Astrocyte of the spinal cord (primary cell): ENCODE measurements around the gene ARHGEF16.

Experiments used
- DNase-seq: peaks from one replicate; pipeline ENCODE4 v3.0.0; 2011; ENCODE audit warnings: low read depth, low spot score
- H3K4me3 ChIP-seq: 2 replicates; pipeline ENCODE4 v1.5.1; 2011; ENCODE audit warnings: low read depth, mild to moderate bottlenecking, low read length, moderate library complexity
- CTCF ChIP-seq: IDR thresholded peaks from 2 replicates; pipeline ENCODE4 v1.5.1; 2012; ENCODE audit warnings: low read depth, mild to moderate bottlenecking, low read length, inconsistent platforms
- in situ Hi-C: cut with HindIII; loops from 2 replicates; pipeline ENCODE4 v1.10.0; 2017; ENCODE audit warnings: low sequenced_read_pairs

The ARHGEF16 gene

DNA sequence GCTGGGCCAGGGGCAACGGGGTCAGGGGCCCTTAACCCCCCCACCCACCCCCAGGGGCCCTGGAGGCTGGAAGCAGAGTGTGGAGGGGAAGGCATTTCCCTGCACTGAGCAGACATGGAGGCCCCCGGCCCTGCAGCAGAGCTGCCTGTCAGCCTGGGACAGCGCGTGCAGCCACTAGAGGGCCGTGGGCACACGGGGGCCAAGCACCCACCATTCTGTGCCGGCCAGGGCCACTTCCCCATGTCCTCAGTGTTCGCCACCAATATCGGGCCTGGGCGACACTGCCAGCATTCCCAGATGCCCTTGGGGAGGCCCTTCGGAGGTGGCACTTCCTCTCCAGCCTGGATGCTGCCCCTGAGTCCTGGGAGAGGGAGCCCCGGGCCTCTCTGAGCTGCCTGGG lies 23.2 kb upstream of the ARHGEF16 start:
- DNase-seq, result no peak
- in situ Hi-C loops, result no loop called here
- TF ChIP-seq CTCF, result peak; percentile 40

GRCh38 chr1:3431686-3432085 lies 22.8 kb upstream of the ARHGEF16 start:
- in situ Hi-C loops, result no loop called here

More for the DNA sequence above, 23.2 kb upstream of the ARHGEF16 start:
- H3K4me3 ChIP-seq, result no peak overlapping the region

DNA sequence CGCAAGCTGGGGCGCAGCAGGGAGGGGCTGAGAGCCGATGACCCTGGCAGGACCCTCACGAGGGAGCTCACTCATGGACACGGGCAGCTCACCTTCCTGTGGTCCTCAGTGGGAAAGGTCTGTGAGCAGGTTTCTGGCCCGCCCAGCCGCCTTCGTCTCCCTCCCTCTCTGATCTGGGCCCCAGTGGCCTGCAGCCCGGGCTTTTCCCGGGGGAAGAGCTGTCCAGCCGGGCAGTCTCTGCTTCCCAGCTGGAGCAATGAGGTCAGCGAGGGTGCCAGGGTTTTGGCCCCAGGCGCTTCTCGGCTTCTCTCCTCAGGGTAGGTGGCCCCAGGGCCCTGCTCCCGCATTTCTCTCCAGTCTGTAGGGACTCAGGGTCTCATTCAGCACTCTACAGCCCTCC lies 22.2 kb upstream of the ARHGEF16 start:
- DNase-seq, result no peak
- no peak overlapping the region for H3K4me3 ChIP-seq
- in situ Hi-C loops, result no loop called here
- no peak for TF ChIP-seq CTCF

More at GRCh38 chr1:3431686-3432085, 22.8 kb upstream of the ARHGEF16 start:
- no peak for DNase-seq
- TF ChIP-seq CTCF, result no peak
- H3K4me3 ChIP-seq, result no peak overlapping the region

DNA sequence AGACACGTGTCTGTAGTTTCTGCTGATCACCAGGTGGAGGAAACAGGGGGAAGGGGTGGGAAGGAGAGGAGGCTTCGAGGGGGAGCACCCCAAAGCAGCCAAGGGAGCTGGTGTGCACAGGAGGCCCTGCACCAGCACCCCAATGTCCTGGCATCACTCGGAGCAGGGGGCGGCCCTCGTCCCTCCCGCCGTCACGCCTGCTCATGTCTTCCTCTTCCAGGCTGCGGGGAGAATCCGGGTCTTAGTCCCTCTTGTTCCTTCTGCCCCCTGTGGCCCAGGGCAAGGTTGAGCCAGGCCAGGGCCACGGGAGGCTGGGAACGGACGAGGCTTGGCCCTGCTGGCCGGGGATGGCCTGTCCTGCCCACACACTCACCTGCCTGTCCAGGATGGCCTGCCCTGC lies 21.4 kb upstream of the ARHGEF16 start:
- no peak for TF ChIP-seq CTCF
- no peak for DNase-seq
- no peak overlapping the region for H3K4me3 ChIP-seq
- in situ Hi-C loops, result no loop called here

- H3K4me3 ChIP-seq, result no peak overlapping the region
- DNase-seq, result no peak
- TF ChIP-seq CTCF, result no peak
- in situ Hi-C loops, result no loop called here
These were observed 20.7 kb upstream of the ARHGEF16 start for GRCh38 chr1:3433596-3434320.

GRCh38 chr1:3434406-3435110 lies 19.9 kb upstream of the ARHGEF16 start:
- in situ Hi-C loops, result no loop called here
- H3K4me3 ChIP-seq, result no peak overlapping the region
- TF ChIP-seq CTCF, result no peak
- no peak for DNase-seq
